ENCODE data around the gene PID1.

PID1 gene

DNA sequence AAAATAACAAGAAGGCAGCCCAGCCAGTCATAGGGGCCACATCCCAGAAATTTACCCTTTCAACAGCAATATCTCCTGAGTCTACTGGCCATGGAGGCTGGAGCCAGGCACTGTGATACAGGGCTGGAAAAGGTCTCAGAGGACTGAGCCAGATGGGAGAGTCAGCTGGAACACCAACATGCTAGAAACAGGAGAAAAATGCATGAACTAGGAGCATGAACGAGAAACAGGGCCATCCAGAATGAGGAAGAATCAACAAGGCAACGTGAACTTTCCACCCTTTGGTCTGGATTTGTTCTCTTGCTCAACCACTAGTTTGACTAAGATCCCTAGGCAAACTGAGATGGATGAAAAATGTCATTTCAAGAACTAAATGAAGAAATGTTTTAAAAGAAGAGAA, 13.1 kb downstream of the PID1 start:
- DNase-seq: no peak

GRCh38 chr2:229256376-229256775, 14.7 kb downstream of the PID1 start:
- no peak for DNase-seq

GRCh38 chr2:229254206-229254605, 16.9 kb downstream of the PID1 start:
- DNase-seq: no peak

GRCh38 chr2:229252996-229253395, 18.1 kb downstream of the PID1 start:
- DNase-seq: no peak

- no peak for DNase-seq
Measured at GRCh38 chr2:229252280-229252679, 18.8 kb downstream of the PID1 start.

DNA sequence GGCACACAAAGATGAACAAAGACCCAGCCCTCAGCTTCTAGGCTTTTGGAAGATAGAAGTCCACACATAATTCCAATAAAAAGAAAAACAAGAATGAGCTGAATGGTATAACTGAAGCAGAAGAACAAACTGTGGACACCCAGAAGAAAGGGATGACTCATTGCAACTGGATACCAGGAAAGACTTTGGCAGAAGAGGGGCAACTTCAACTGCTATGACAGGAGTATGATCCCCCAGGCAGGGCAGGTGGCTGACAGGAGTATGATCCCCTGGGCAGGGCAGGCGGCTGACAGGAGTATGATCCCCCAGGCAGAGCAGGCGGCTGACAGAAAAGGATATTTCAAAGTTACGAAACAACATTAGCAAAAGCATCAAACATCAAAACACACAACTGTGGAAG, 21.6 kb downstream of the PID1 start:
- no peak for DNase-seq

DNA sequence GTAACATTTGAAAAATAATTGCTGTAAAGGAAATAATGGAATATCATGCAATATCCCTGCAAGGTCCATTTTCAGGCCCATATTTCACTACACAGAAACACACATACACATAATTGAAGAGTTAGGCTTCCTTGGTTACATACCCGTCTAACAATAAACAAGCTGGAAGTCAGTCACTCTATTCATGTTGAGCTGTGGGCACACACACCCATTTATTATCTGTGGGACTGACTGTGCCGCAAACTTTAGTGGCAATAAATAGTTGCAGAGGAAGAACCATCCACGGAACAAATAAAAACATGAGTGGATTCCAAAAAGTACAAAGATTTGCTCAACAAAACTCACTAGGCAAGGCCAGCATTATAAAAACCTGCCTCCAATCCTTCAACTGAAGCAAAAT, 24.8 kb downstream of the PID1 start:
- DNase-seq: no peak

- DNase-seq: no peak
Measured at GRCh38 chr2:229244975-229245374, 26.1 kb downstream of the PID1 start.

DNA sequence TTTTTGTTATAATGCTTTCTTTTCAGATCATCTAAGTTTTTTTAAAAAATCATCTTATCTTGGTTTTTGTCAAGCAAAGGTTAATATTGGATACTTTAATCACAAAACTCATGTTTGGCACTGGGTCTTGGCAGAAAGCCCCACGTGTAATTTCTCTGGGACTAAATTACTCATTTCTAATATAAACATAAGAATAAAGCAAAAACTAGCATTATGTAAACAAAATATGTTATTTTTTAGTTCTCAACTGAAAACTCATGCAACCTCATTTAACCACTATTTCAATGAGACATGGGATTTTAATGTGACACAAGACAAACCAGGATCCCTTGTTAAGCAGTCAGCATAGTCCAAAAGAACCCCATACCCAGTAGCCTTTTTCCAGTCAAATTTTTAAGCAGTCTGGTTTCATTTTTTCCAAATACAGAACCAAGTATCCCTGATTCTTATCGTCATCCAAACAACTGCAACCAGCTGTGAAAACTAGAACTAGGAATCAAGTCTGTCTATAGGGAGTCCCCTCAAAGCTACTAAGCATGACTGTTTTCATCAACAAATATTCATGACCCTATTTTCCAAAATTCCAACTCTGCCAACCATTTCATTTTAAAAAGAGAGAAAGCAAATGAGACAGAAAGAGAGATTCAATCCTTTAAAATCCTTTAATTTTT, 27.1 kb downstream of the PID1 start:
- DNase-seq: no peak

- no peak for DNase-seq
Measured at GRCh38 chr2:229240984-229241491, 30.0 kb downstream of the PID1 start.

DNA sequence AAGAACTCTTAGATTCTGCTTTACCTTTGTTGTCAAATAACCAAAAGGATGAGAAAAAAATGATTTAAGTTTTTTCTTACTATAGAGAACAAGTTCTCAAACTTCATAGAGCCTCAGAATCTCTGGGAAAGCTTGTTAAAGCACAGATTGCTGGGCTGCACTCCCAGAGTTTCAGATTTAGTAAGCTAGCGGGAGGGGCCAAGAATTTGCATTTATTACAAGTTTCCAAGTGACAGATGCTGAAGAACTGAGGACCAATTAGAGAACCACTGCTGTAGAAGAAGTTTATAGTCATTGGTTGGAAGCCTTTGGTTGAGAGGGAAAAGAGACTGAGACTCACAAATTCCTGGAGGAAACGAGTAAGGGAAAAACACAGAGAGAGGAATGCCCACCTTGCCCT, 32.1 kb downstream of the PID1 start:
- DNase-seq: no peak

GRCh38 chr2:229237270-229237669, 33.8 kb downstream of the PID1 start:
- DNase-seq: no peak

DNA sequence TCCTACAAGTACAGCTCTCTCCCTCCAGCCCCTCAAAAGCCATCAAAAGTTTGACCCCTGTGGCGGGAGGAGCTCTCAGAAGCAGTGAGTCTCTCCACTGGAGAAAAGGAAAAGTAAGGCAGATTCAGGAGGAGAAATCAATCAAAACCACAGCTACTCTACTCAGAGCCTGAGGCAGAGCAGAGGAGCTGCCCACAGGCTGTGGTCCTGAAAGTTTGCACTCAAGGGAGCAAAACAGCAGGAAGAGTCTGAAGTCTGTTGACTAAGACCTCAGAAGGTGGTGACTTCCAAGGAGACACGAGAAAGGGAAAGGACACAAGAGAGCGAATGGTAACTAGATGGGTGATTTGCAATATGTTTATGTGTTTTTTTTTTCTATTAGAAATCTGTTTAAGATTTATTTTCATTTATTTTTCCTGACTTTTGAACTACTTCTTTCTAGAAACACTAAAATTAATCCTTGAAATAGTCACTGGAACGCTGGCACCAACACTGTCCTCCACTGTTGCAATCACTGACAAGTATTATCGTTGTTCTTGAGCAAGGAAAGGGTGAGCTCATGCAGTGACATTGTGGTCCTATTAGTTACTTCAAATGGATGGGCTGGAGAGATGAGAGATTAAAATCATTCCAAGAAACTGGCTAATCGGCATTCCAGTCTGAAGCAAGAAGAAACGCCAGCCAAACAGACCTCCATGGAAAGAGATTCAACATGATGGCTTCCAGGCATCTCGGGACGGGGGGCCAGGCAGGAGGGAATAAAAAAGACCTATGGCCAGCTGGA, 35.8 kb downstream of the PID1 start:
- DNase-seq: no peak

DNA sequence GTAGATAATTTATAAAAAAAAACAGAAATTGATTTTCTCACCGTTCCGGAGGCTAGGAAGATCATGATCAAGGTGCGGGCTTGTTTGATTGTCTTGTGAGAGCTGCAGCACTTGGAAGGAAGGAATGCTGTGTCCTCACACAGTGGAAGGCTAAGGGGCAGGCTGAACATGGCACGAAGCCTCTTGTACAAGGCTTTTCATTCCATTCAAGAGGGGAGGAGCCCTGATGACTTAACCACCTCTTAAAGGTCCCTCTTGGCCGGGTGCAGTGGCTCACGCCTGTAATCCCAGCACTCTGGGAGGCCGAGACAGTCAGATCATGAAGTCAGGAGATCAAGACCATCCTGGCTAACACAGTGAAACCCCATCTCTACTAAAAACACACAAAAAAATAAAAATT, 39.2 kb downstream of the PID1 start:
- no peak for DNase-seq

GRCh38 chr2:229231328-229231868, 39.7 kb downstream of the PID1 start:
- DNase-seq: no peak

DNA sequence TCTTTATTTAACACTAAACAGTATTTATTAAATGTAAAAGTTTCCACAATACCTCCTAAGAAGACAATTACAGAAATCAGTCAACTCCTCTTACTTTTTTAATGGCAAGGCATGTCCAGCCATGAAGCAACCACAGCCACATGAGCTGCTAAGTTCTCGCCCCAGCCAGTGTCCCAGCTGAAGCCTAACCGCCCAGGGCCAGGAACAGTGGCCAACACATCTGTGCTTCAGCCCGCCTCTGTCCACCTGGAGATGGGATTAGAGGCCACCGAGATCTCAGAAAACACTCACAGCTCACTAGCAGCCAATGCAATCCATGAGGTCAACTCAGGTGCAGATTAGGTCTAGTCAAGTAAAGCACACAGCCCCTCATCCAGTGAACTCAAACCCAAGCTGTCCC, 40.2 kb downstream of the PID1 start:
- no peak for DNase-seq

DNA sequence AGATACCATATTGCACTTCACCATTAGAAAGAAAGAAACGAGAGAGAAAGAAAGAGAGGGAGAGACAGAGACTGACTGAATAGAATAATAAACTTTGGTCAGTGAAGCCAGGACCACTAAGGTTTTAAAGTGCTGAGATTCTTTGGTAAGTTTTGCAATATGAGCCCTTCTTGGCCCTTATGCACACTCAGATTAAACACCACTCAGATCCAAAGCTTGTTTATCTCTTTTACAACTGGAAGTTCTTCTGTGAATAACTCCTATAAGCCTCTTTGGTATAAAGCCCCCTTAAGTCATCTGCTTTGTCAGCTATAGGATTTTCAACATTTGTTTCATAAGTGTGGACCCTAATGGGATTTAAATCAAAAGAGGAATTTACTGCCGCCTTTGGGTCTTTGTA, 40.8 kb downstream of the PID1 start:
- no peak for DNase-seq

GRCh38 chr2:229226382-229226781, 44.7 kb downstream of the PID1 start:
- no peak for DNase-seq

DNA sequence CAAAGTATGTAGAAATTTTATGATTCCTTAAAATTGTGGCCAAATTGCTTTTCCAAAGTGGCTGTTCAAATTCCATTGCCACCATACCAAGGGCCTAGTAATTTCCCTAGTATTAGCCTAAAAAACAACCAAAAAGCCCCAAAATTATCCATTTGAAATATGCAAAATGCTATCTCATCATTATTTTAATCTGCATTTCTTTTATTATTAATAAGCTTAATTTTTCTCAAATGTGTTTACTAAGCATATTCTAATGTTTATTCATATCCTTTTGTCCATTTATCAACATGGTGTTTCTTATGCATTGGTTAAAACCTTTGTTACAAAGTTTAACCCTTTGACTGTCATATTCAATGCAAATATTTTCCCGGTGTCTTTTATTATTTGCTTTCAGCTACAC, 48.0 kb downstream of the PID1 start:
- no peak for DNase-seq

- DNase-seq: no peak
Measured at GRCh38 chr2:229221641-229222040, 49.4 kb downstream of the PID1 start.

DNA sequence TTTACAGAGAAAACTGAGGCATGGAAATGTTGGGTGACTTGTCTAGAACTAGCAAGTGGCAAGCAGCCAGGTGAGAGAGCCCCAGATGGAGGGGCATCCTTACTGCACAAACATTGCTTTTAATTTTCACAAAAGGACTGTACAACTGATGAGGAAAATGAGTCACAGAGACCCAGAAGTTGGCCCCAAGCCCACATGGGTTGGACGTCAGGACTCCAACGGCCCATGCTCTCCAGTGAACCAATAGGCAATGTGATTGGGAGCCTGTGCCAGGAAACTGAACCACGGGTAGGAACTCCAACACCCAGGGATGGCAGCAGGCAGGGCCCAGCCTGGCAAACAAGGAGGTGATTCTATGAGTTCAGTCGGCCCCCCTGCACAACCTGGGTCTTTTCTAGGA, 50.8 kb downstream of the PID1 start:
- no peak for DNase-seq

GRCh38 chr2:229218329-229218921, 52.7 kb downstream of the PID1 start:
- DNase-seq: no peak

DNA sequence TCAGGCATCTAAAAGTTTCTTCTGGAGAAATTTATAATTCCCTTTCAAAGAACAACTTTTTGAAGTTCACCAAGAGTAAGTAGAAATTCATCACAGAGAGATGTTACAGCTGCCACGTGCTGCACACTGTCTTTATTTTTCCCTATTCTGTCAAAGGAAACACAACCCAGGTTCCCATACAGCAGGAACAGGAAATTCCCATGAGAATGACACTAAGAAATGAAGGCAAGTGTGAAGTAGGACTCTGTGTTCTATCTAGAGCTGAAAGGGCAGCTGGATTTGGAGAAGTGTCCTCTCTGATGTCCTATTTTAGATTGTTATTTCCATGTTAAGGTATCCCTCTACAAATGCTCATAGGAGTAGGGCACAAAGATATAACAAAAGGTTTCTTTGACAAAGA, 58.8 kb downstream of the PID1 start:
- DNase-seq: no peak

DNA sequence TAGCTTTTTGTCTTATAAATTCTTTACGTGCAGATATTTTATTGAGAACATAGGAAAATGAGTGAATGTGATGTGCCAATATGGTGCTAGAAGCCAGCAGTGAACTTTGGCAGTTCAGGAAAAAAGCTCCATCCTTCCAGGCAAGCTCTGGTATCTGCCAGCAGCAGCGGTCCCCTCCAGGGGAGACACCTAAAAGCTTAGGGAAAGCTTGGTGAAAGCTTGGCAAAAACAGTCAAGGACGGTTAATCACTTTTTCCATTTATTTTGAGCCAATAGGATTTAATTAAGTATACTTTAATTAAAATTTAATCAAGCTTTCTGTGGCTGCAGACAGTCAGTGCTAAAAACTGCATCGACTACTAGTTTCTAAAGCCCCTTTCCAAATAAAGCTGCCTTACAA, 60.4 kb downstream of the PID1 start:
- DNase-seq: no peak
